GM12801 (cell line): Measurements from ENCODE around the gene FAM98C.

ENCODE experiments used
- TF ChIP-seq, protein P1 (sequence below): IDR thresholded peaks from one replicate; pipeline ENCODE4 v1.5.1; 2011; ENCODE audit warnings: control low read depth; ENCODE audit not compliant: insufficient read length; ENCODE audit errors: extremely low read depth

Gene FAM98C

DNA sequence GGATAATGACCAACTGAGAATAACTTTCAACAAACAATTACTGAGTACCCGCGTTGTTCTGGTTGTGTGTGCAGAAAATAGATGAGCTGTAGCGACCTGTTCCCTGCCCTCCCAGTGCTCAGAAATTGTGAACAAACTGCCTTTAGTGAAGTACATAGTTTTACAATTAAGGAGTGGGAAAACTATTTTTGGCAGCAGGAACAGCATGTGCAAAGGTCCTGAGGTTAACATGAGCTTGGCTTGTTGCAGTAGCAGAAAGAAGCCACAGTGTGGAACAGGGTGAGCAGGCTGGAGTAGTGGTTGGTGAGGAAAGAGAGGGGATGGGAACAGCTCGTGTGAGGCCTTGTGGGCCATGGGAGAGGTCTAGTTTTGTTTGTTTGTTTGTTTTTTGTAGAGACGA lies 46.6 kb downstream of the FAM98C start:
- TF ChIP-seq, protein P1, sequence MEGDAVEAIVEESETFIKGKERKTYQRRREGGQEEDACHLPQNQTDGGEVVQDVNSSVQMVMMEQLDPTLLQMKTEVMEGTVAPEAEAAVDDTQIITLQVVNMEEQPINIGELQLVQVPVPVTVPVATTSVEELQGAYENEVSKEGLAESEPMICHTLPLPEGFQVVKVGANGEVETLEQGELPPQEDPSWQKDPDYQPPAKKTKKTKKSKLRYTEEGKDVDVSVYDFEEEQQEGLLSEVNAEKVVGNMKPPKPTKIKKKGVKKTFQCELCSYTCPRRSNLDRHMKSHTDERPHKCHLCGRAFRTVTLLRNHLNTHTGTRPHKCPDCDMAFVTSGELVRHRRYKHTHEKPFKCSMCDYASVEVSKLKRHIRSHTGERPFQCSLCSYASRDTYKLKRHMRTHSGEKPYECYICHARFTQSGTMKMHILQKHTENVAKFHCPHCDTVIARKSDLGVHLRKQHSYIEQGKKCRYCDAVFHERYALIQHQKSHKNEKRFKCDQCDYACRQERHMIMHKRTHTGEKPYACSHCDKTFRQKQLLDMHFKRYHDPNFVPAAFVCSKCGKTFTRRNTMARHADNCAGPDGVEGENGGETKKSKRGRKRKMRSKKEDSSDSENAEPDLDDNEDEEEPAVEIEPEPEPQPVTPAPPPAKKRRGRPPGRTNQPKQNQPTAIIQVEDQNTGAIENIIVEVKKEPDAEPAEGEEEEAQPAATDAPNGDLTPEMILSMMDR: no peak

DNA sequence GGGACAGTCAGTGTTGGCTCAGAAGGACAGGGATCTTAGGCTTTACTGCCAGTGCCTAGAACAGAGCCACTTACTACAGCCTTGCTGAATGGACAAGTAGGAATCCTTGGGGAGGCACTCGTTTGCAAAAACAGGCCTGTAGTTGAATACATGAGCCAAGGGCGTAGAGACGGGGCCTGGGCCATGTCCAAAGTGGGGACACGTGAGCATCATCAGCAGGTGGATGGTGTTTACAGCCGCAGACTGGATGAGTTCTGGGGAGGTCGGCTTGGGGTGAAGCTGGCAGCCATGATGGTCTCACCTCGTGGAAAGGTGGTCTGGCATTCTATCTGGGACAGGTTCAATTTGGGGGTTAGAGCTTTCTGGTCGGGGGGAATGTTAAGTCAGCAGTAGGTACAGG lies 48.1 kb downstream of the FAM98C start:
- TF ChIP-seq, protein P1: no peak

DNA sequence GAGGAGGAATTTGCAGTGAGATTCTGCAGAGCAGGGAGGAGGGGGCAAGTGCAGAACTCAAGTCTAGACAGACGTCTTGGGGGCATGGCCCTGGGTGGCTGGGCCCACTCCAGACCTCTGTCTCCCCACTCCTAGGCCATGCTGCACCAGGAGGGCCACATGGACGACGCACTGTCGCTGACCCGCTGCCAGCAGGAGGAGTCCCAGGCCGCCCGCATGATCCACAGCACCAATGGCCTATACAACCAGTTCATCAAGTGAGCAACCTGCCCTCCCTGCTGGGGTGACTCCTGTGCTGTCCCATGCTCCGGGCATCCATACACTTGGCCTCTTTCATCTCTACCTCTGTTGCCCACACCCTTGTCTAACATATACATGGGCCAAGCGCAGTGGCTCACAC lies 48.7 kb downstream of the FAM98C start:
- TF ChIP-seq, protein P1: no peak

DNA sequence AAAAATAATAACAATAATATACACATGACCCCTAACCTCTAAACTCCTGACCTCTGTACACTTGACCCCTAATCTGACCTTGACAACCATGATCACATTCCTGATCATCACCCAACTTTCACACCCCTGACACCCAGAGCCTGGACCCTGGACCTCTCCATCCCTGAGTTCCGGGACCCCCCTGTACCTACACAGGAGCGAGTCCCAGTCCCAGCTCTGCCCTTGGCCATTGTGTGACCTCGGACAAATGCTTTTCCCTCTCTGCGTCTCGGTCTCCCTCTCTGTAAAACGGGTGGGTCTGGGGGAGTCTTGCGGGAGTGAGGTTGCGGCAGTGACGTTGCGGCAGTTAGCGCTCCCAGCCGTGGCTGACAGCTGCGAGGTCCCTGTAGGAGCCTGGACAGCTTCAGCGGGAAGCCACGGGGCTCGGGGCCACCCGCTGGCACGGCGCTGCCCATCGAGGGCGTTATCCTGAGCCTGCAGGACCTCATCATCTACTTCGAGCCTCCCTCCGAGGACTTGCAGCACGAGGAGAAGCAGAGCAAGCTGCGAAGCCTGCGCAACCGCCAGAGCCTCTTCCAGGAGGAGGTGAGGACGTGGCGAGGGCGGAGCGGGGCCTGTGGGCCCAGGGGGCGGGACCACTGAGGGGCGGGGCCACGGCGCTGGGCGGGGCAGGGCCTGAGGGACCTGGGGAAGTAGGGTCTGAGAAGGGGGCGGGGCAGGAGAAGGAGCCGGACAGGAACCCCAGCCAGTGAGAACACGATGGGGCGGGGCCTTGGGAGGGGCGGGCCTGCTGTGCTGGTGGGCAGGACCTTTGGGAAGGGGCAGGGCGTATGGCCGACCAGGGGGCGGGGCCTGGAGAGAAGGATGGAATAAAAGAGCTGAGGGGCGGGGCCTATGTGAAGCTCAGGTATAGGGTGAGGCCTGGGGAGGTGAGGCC lies 49.8 kb downstream of the FAM98C start:
- TF ChIP-seq, protein P1: no peak

DNA sequence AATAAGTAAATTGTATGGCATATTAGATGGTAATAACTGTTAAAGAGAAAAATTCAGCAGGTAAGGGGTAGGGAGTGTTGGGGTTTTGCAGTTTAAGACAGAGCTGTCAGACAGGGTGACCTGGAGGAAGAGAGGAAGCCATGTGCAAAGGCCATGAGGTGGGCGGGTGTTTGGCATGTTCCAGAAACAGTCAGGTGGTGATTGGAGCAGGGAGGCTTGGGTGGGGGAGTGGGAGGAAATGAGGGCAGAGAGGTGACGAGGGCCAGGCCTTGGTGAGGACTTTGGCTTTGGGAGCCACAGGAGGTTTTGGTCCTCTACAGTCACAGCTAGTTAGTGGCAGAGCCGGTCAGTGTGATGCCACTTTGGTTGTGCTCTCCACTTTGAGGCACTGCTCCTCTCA lies 50.7 kb downstream of the FAM98C start:
- TF ChIP-seq, protein P1: no peak

DNA sequence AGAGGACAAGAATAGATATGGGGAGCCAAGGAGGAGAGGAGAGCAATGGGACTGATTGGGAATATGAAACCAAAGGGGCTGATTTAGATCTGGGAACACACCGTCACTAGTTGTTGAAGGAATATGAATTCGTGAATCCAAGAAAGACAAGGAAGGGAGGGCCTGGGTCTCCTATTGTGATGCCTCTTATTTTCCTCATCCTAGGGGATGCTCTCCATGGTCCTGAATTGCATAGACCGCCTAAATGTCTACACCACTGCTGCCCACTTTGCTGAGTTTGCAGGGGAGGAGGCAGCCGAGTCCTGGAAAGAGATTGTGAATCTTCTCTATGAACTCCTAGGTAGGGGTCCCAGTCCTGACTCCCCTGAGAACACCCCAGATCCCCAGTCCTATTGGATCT lies 52.1 kb downstream of the FAM98C start:
- TF ChIP-seq, protein P1: no peak

DNA sequence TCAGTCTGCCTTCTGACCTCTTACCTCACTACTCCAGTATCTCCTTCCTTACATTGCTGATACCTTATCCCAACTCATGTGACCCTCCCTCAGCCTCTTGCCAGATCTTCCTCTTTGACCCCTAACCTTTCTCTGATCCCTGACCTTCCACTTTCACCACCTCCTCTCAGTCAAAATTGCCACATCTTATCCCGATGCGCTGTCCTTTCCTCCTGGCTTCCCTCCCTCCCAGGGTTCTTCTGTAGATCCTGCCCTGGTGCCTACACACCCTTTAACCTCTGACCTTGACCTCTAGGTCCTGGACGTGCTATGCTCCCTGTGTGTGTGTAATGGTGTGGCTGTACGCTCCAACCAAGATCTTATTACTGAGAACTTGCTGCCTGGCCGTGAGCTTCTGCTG lies 54.3 kb downstream of the FAM98C start:
- TF ChIP-seq, protein P1: no peak
